Peyer's patch (tissue), 4 donors: ENCODE data around the gene CX3CL1.

ENCODE experiments used
- POLR2A ChIP-seq, 2 donors: fragments of 450-650 bp; IDR thresholded peaks; one replicate each; pipeline ENCODE4 v1.5.1; 2017; ENCODE audit warnings: antibody characterized with exemption in 2 of 2, mild to moderate bottlenecking in 2 of 2, moderate library complexity in 2 of 2
- TF ChIP-seq, protein P1 (sequence below), 6 experiments: fragments of 450-650 bp in 4 of 6; fragments of 200-600 bp in 2 of 6; sonication (generic) in 1 of 6; IDR thresholded peaks; one replicate each; pipeline ENCODE4 v1.5.1; 2017 to 2019; ENCODE audit warnings: antibody characterized with exemption in 6 of 6, mild to moderate bottlenecking in 3 of 6, moderate library complexity in 1 of 6

DNA sequence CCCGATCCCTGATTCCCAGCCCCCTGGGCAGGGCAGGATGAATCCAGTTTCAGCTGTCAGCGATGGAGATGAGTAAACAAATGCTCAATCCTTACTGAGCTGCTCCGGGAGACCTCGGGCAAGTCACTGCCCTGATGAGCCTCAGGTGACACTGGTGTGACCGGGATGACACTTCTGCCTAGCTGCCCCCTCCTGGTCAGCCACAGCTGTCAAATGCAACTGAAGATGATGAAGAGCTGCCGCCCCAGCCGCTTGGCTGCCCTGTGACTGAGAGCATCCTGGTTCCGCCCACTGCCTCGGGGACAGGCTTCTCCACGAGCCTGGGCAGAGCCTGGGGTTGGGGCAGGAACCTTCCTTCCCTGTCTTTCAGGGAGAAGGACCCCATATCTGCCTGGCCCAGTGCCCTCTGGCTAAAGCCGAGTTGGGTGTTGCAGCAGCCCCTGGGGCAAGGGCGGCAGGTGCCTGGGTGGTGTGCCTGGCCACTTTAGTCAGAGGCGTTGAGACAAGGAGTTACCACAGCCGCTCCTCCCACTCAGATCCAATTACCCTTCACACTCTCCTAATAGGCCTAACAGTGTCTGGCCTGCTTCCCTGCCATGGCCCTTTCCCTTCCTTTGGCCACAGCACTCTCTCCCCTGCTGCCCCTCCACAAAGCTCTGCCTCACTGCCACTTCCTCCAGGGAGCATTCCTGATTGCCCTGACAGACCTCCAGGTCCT lies 37.7 kb downstream of the CX3CL1 start:
- TF ChIP-seq, protein P1, sequence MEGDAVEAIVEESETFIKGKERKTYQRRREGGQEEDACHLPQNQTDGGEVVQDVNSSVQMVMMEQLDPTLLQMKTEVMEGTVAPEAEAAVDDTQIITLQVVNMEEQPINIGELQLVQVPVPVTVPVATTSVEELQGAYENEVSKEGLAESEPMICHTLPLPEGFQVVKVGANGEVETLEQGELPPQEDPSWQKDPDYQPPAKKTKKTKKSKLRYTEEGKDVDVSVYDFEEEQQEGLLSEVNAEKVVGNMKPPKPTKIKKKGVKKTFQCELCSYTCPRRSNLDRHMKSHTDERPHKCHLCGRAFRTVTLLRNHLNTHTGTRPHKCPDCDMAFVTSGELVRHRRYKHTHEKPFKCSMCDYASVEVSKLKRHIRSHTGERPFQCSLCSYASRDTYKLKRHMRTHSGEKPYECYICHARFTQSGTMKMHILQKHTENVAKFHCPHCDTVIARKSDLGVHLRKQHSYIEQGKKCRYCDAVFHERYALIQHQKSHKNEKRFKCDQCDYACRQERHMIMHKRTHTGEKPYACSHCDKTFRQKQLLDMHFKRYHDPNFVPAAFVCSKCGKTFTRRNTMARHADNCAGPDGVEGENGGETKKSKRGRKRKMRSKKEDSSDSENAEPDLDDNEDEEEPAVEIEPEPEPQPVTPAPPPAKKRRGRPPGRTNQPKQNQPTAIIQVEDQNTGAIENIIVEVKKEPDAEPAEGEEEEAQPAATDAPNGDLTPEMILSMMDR (IDR thresholded peaks at IDR 0.05), result no peak
- TF ChIP-seq POLR2A (IDR thresholded peaks at IDR 0.05), result no peak
